Fibroblast of skin of back (primary cell): ENCODE data around the gene OR2C3.
"Not testable (repeated sequence)": the region's sequence is repeated elsewhere in the genome, so short reads cannot be mapped to it uniquely, and the experiment has no call there.

Experiments used
- DNase-seq: peaks from one replicate; pipeline ENCODE4 v3.0.0-alpha.2; 2013

The OR2C3 gene

GRCh38 chr1:247517795-247518612, 18.2 kb downstream of the OR2C3 start:
- no peak for DNase-seq

GRCh38 chr1:247506831-247507230, 29.4 kb downstream of the OR2C3 start:
- DNase-seq: no peak

GRCh38 chr1:247500865-247501264, 35.4 kb downstream of the OR2C3 start:
- DNase-seq: no peak

- DNase-seq: peak; percentile 1
These were observed 39.5 kb downstream of the OR2C3 start for GRCh38 chr1:247496581-247497285.

- DNase-seq: no peak
These were observed 41.5 kb downstream of the OR2C3 start for GRCh38 chr1:247494767-247495166.

- no peak for DNase-seq
These were observed 43.1 kb downstream of the OR2C3 start for GRCh38 chr1:247493106-247493505.

- DNase-seq: no peak
These were observed 44.9 kb downstream of the OR2C3 start for GRCh38 chr1:247491328-247491727.

GRCh38 chr1:247487057-247487456, 49.2 kb downstream of the OR2C3 start:
- DNase-seq: peak; percentile 6

GRCh38 chr1:247482747-247483146, 53.5 kb downstream of the OR2C3 start:
- peak; percentile 3 for DNase-seq

- not testable (repeated sequence) for DNase-seq
These were observed 59.7 kb downstream of the OR2C3 start for GRCh38 chr1:247476328-247477058.

GRCh38 chr1:247475793-247476192, 60.4 kb downstream of the OR2C3 start:
- DNase-seq: no peak
